Breast epithelium (tissue), 4 donors: ENCODE results near the gene CFAP54. TPM values are rescaled to one million over a fixed set of nuclear protein-coding genes. Genes with fewer than 3 reads are reported as not detected.
"Not testable (repeated sequence)": the region's sequence is repeated elsewhere in the genome, so short reads cannot be mapped to it uniquely, and the experiment has no call there.

Experiments used
- DNase-seq, 2 donors: peaks; one replicate each; pipeline ENCODE4 v3.0.0-alpha.2; 2019; ENCODE audit warnings: low spot score in 2 of 2
- H3K27ac ChIP-seq, 2 donors: fragments of 200-600 bp; sonication (generic) in 1 of 2; one replicate each; pipeline ENCODE4 v1.5.1; 2016 to 2019; ENCODE audit warnings: mild to moderate bottlenecking in 1 of 2
- H3K27me3 ChIP-seq, 2 donors: fragments of 200-600 bp; sonication (generic) in 1 of 2; one replicate each; pipeline versions ENCODE4 v1.5.1 to v1.6.0; 2017 to 2019; ENCODE audit warnings: control low read depth in 1 of 2, mild to moderate bottlenecking in 1 of 2
- H3K36me3 ChIP-seq: fragments of 200-600 bp; one replicate; pipeline ENCODE4 v1.5.1; 2019
- H3K4me1 ChIP-seq, 2 donors: fragments of 200-600 bp; sonication (generic); one replicate each; pipeline ENCODE4 v1.5.1; 2016 to 2019; ENCODE audit warnings: control low read depth in 1 of 2
- H3K4me3 ChIP-seq, 3 donors: fragments of 200-600 bp; sonication (generic); 1 replicate in 2 of 3; 2 replicates in 1 of 3; pipeline ENCODE4 v1.5.1; 2016 to 2019; ENCODE audit warnings: mild to moderate bottlenecking in 3 of 3, moderate library complexity in 2 of 3
- H3K9me3 ChIP-seq, 2 donors: fragments of 200-600 bp; sonication (generic) in 1 of 2; one replicate each; pipeline ENCODE4 v1.5.1; 2016 to 2019; ENCODE audit warnings: control low read depth in 1 of 2
- POLR2A ChIP-seq: fragments of 450-650 bp; IDR thresholded peaks from one replicate; pipeline ENCODE4 v1.6.1; 2016; ENCODE audit warnings: antibody characterized with exemption, mild to moderate bottlenecking, moderate library complexity
- POLR2AphosphoS5 ChIP-seq, 3 donors: sonication (generic); formaldehyde crosslinking; IDR thresholded peaks; one replicate each; pipeline ENCODE4 v1.6.1; 2017; ENCODE audit warnings: antibody characterized with exemption in 3 of 3
- intact Hi-C: fragments of 100-400 bp; cut with DNase I; formaldehyde crosslinking; loops from one replicate; pipeline ENCODE4 v1.15.1; 2023; ENCODE audit warnings: low total_unique reads
- total RNA-seq, 3 donors: library from RNA; depleted of rRNA; stranded (reverse); fragments of >200 nt; gene quantifications; one replicate each; pipeline ENCODE4 v1.1.0, GENCODE V29; 2016
- TF ChIP-seq, protein P1 (sequence below), 3 donors: fragments of 450-650 bp; IDR thresholded peaks; one replicate each; pipeline ENCODE4 v1.5.1; 2016 to 2017; ENCODE audit warnings: antibody characterized with exemption in 3 of 3, mild to moderate bottlenecking in 3 of 3, moderate library complexity in 3 of 3

Gene CFAP54
- total RNA-seq, 3 donors from 2014 or later = 0.48 to 7.3 (median 2.9) TPM

DNA sequence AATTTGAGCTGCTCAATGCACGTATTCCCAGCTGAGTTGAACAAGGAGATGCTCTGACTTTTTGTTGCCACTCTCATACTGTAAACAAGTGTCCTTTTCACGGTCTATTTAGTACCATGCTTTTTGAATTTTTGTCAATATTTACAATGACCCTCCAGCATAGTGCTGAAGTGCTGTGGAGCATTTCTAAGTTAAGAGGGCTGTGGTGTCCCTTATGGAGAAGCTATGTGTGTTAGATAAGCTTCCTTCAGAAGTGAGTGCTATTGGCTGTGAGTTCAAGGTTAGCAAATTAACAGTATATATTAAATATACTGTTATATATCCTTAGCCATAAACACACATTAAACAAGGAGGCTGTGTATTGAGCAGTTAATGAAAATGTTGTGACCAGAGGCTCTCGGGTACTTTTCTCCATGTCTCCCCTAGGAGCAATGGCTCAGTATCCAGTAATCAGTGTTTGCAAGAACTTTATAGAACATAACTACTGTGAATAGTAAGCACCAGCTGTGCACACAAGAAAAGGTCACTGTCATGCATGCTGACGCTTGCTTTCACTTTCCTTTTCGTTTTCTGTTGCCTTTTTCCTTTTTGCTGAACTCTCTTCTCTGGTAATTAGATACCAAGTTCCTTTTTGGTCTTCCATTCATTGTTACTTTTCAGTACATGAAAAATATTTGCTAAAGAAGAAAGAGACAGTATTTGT is 230.4 kb downstream of the CFAP54 start:
- Histone ChIP-seq H3K27me3 (no peaks in the 10 kb centered on the region), H3K4me1 (no peaks in the 10 kb centered on the region), H3K9me3 (no peaks in the 10 kb centered on the region), H3K36me3 (no peaks in the 10 kb centered on the region), H3K4me3 (peak overlapping the region; percentile 34 to 60 (median 35)), H3K27ac (no peak overlapping the region)
- DNase-seq = no peak
- intact Hi-C loops = no loop called here
- TF ChIP-seq POLR2AphosphoS5 (IDR thresholded peaks at IDR 0.05) (no peak), POLR2A (no peak)
- TF ChIP-seq, protein P1, sequence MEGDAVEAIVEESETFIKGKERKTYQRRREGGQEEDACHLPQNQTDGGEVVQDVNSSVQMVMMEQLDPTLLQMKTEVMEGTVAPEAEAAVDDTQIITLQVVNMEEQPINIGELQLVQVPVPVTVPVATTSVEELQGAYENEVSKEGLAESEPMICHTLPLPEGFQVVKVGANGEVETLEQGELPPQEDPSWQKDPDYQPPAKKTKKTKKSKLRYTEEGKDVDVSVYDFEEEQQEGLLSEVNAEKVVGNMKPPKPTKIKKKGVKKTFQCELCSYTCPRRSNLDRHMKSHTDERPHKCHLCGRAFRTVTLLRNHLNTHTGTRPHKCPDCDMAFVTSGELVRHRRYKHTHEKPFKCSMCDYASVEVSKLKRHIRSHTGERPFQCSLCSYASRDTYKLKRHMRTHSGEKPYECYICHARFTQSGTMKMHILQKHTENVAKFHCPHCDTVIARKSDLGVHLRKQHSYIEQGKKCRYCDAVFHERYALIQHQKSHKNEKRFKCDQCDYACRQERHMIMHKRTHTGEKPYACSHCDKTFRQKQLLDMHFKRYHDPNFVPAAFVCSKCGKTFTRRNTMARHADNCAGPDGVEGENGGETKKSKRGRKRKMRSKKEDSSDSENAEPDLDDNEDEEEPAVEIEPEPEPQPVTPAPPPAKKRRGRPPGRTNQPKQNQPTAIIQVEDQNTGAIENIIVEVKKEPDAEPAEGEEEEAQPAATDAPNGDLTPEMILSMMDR (IDR thresholded peaks at IDR 0.05) = no peak

DNA sequence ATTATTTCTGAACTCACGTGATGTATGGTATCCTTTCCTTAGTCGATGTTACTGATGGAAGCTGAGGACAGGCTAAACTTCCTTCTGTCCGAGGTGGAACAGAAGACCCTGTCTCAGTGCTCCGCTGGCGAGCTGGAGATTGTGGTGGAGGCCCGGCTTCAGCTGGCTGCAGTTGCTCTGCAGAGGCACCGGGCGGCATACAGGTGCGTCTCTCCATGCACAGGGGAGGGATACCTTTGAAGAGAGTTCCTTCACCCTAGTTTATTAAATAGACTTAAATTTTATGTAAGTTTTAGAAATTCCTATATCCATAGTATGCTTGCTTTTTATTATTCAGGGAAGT is 231.0 kb downstream of the CFAP54 start:
- H3K9me3 ChIP-seq = no peaks in the 10 kb centered on the region
- no peaks in the 10 kb centered on the region for H3K36me3 ChIP-seq
- intact Hi-C loops = no loop called here
- no peaks in the 10 kb centered on the region for H3K4me1 ChIP-seq
- TF ChIP-seq POLR2AphosphoS5 (IDR thresholded peaks at IDR 0.05) = no peak
- TF ChIP-seq, protein P1 (IDR thresholded peaks at IDR 0.05) = no peak
- TF ChIP-seq POLR2A = no peak
- no peaks in the 10 kb centered on the region for H3K27me3 ChIP-seq
- DNase-seq = no peak
- no peak overlapping the region for H3K27ac ChIP-seq
- peak overlapping the region; percentile 34 to 60 (median 35) for H3K4me3 ChIP-seq

DNA sequence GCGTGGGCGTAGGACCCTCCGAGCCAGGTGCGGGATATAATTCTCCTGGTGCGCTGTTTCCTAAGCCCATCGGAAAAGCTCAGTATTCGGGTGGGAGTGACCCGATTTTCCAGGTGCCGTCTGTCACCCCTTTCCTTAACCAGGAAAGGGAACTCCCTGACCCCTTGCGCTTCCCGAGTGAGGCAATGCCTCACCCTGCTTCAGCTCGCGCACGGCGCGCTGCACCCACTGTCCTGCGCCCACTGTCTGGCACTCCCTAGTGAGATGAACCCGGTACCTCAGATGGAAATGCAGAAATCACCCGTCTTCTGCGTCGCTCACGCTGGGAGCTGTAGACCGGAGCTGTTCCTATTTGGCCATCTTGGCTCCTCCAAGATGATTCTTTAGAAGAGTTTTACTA is 240.1 kb downstream of the CFAP54 start:
- H3K27ac ChIP-seq, H3K27me3 ChIP-seq, H3K4me1 ChIP-seq, H3K9me3 ChIP-seq, H3K36me3 ChIP-seq, H3K4me3 ChIP-seq, intact Hi-C loops, DNase-seq: not testable (repeated sequence)

DNA sequence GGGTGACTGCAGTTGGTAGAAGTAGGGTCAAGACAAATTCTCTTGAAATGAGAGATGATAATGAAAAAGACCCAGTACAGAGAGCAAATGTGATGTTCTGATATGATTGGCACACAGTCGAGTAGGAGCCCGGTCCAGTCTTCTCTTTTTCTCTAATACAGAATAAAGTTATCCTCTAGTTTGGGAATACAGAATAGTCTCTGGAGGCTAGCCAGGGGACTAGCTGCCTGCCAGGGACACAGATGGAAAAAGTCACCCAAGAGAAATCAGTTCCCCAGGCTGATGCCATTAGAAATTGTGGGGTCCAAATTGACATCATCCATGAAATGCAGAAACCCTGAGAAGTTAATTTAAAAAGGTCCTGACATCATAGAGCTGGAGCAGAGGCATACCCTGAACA is 240.5 kb downstream of the CFAP54 start:
- no peak for DNase-seq
- Histone ChIP-seq H3K4me1 (no peaks in the 10 kb centered on the region), H3K9me3 (no peaks in the 10 kb centered on the region), H3K27me3 (no peaks in the 10 kb centered on the region), H3K27ac (no peak overlapping the region), H3K36me3 (no peaks in the 10 kb centered on the region), H3K4me3 (no peak overlapping the region)
- TF ChIP-seq POLR2AphosphoS5 (IDR thresholded peaks at IDR 0.05) = no peak
- TF ChIP-seq, protein P1 (IDR thresholded peaks at IDR 0.05) = no peak
- no peak for TF ChIP-seq POLR2A
- intact Hi-C loops = no loop called here

DNA sequence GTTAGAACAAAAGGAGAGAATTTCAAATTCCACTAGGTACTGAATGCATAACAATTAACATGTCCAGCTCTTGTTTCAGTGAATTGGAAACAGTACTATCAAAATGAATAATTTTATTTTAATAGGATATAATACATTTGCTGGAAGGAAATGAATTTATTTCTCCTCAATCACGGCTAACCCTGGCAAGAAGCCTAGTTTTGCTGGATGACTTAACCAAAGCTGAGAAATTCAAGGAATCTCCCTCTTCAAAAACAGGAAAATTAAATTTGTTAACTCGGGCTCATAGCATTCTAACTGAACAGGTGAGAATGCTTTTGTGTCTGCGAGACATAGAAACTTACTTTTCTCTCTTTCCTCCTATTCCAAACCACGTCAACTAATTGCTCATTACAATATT is 254.2 kb downstream of the CFAP54 start:
- Histone ChIP-seq H3K27ac (no peak overlapping the region), H3K36me3 (no peaks in the 10 kb centered on the region), H3K4me1 (no peaks in the 10 kb centered on the region), H3K4me3 (no peak overlapping the region), H3K9me3 (no peaks in the 10 kb centered on the region), H3K27me3 (no peaks in the 10 kb centered on the region)
- DNase-seq = no peak
- intact Hi-C loops = no loop called here
- TF ChIP-seq POLR2A (no peak), POLR2AphosphoS5 (IDR thresholded peaks at IDR 0.05) (no peak)
- TF ChIP-seq, protein P1 (IDR thresholded peaks at IDR 0.05) = no peak

DNA sequence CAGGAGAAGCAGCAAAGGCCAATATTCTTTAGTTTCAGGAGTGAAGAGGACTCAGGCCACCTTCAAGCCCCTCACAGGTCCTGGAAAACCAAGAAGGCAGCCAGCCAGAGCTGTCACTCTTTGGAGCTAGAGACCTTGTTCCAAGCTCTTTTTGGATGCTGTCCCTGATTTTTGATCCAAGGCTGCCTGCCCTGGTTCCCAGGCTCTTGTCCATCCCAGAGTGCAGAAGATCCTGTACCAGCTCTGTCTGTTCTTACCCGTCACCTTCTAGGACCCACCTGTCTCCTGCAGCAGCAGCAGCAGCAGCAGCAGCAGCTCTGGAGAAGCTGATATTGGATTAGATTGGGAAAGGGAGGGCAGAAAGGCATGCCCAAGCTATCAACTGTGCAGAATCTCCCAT is 260.6 kb downstream of the CFAP54 start:
- TF ChIP-seq, protein P1 (IDR thresholded peaks at IDR 0.05) = no peak
- TF ChIP-seq POLR2A = no peak
- TF ChIP-seq POLR2AphosphoS5 (IDR thresholded peaks at IDR 0.05) = no peak
- DNase-seq = no peak
- Histone ChIP-seq H3K4me3 (no peak overlapping the region), H3K27ac (no peak overlapping the region), H3K4me1 (no peaks in the 10 kb centered on the region), H3K9me3 (no peaks in the 10 kb centered on the region), H3K27me3 (no peaks in the 10 kb centered on the region), H3K36me3 (no peaks in the 10 kb centered on the region)
- intact Hi-C loops = no loop called here
